Measurements from ENCODE around the gene EFTUD2. TPM values are rescaled to one million over a fixed set of nuclear protein-coding genes. Genes with fewer than 3 reads are reported as not detected.

EFTUD2 gene
- total RNA-seq, 1 donor from 2014 or later, result 75.2 TPM

GRCh38 chr17:44902135-44902760, 3.0 kb upstream of the EFTUD2 start:
- intact Hi-C loops (cut with DNase I), result no loop called here
- DNase-seq (ENCODE audit: low spot score), result no peak
- no peak for ATAC-seq

GRCh38 chr17:44901411-44901921, 2.2 kb upstream of the EFTUD2 start:
- ATAC-seq (no peak), DNase-seq (ENCODE audit: low spot score) (no peak)
- intact Hi-C loops (cut with DNase I), result no loop called here

- ATAC-seq, result no peak
- intact Hi-C loops (cut with DNase I), result no loop called here
- no peak for DNase-seq (ENCODE audit: low spot score)
These were observed 1.6 kb upstream of the EFTUD2 start for GRCh38 chr17:44900894-44901293.

- ATAC-seq (no peak), DNase-seq (ENCODE audit: low spot score) (no peak)
- intact Hi-C loops (cut with DNase I), result no loop called here
These were observed 524 bp downstream of the EFTUD2 start for GRCh38 chr17:44898768-44899073.

- intact Hi-C loops (cut with DNase I), result no loop called here
- DNase-seq (ENCODE audit: low spot score) (no peak), ATAC-seq (no peak)
These were observed 4.6 kb downstream of the EFTUD2 start for GRCh38 chr17:44894642-44895041.

GRCh38 chr17:44892250-44892649, 7.0 kb downstream of the EFTUD2 start:
- no peak for DNase-seq (ENCODE audit: low spot score)
- no peak for ATAC-seq
- intact Hi-C loops (cut with DNase I), result no loop called here

- intact Hi-C loops (cut with DNase I), result no loop called here
- no peak for DNase-seq (ENCODE audit: low spot score)
- no peak for ATAC-seq
These were observed 10.2 kb downstream of the EFTUD2 start for GRCh38 chr17:44889003-44889402.

GRCh38 chr17:44887971-44888954, 11.0 kb downstream of the EFTUD2 start:
- DNase-seq (ENCODE audit: low spot score), result no peak
- no peak for ATAC-seq
- intact Hi-C loops (cut with DNase I), result no loop called here

GRCh38 chr17:44887016-44887415, 12.2 kb downstream of the EFTUD2 start:
- intact Hi-C loops (cut with DNase I), result no loop called here
- no peak for DNase-seq (ENCODE audit: low spot score)
- ATAC-seq, result no peak

- ATAC-seq, result no peak
- no peak for DNase-seq (ENCODE audit: low spot score)
- intact Hi-C loops (cut with DNase I), result no loop called here
These were observed 14.3 kb downstream of the EFTUD2 start for GRCh38 chr17:44884941-44885340.

- intact Hi-C loops (cut with DNase I), result no loop called here
- DNase-seq (ENCODE audit: low spot score) (no peak), ATAC-seq (no peak)
These were observed 18.1 kb downstream of the EFTUD2 start for GRCh38 chr17:44881145-44881544.

GRCh38 chr17:44880062-44880461, 19.2 kb downstream of the EFTUD2 start:
- no peak for ATAC-seq
- intact Hi-C loops (cut with DNase I), result no loop called here
- DNase-seq (ENCODE audit: low spot score), result no peak

GRCh38 chr17:44879376-44879775, 19.9 kb downstream of the EFTUD2 start:
- ATAC-seq, result no peak
- intact Hi-C loops (cut with DNase I), result no loop called here

GRCh38 chr17:44878627-44879221, 20.5 kb downstream of the EFTUD2 start:
- DNase-seq (ENCODE audit: low spot score) (no peak), ATAC-seq (no peak)
- intact Hi-C loops (cut with DNase I), result no loop called here

More at GRCh38 chr17:44879376-44879775, 19.9 kb downstream of the EFTUD2 start:
- no peak for DNase-seq (ENCODE audit: low spot score)

GRCh38 chr17:44877121-44877520, 22.1 kb downstream of the EFTUD2 start:
- ATAC-seq (no peak), DNase-seq (ENCODE audit: low spot score) (no peak)
- intact Hi-C loops (cut with DNase I), result no loop called here

- intact Hi-C loops (cut with DNase I), result no loop called here
These were observed 23.5 kb downstream of the EFTUD2 start for GRCh38 chr17:44875761-44876160.

GRCh38 chr17:44872131-44872768, 27.0 kb downstream of the EFTUD2 start:
- ATAC-seq (peak; percentile 48), DNase-seq (ENCODE audit: low spot score) (no peak)
- intact Hi-C loops (cut with DNase I), result no loop called here

More at GRCh38 chr17:44875761-44876160, 23.5 kb downstream of the EFTUD2 start:
- no peak for DNase-seq (ENCODE audit: low spot score)
- ATAC-seq, result no peak

GRCh38 chr17:44871556-44871955, 27.7 kb downstream of the EFTUD2 start:
- ATAC-seq (no peak), DNase-seq (ENCODE audit: low spot score) (no peak)
- intact Hi-C loops (cut with DNase I), result no loop called here

- no peak for DNase-seq (ENCODE audit: low spot score)
- no peak for ATAC-seq
- intact Hi-C loops (cut with DNase I), result loop anchor here (1.0 kb wide), 1 partner anchor 18 kb away; no protein-coding TSS in a partner anchor
These were observed 31.4 kb downstream of the EFTUD2 start for GRCh38 chr17:44867841-44868240.
